Activated CD4-positive, alpha-beta T cell treated with anti-CD3 and anti-CD28 coated beads, Interleukin-2, amount 50 U/mL, for 24 hours (primary cell): ENCODE measurements around the gene EMSY.
A peak's percentile ranks its signal among the peaks of the same experiment; 100 is the strongest.
"Not testable (repeated sequence)": the region's sequence is repeated elsewhere in the genome, so short reads cannot be mapped to it uniquely, and the experiment has no call there.

Experiments
- DNase-seq, 2 donors: peaks; one replicate each; pipeline ENCODE4 v3.0.0-alpha.2; 2020; ENCODE audit warnings: low read depth in 1 of 2, low spot score in 1 of 2

Gene EMSY

GRCh38 chr11:76566811-76567210 is 122.0 kb downstream of the EMSY start:
- DNase-seq: no peak

- no peak for DNase-seq
Observed at GRCh38 chr11:76567261-76567660, 122.4 kb downstream of the EMSY start.

- no peak for DNase-seq
Observed at GRCh38 chr11:76568139-76568538, 123.3 kb downstream of the EMSY start.

- DNase-seq: no peak
Observed at GRCh38 chr11:76568621-76569020, 123.8 kb downstream of the EMSY start.

- DNase-seq: not testable (repeated sequence)
Observed at GRCh38 chr11:76572181-76572875, 127.5 kb downstream of the EMSY start.

- no peak for DNase-seq
Observed at GRCh38 chr11:76574406-76574805, 129.6 kb downstream of the EMSY start.

- DNase-seq: no peak
Observed at GRCh38 chr11:76574879-76575278, 130.1 kb downstream of the EMSY start.

GRCh38 chr11:76577226-76577920 is 132.6 kb downstream of the EMSY start:
- no peak for DNase-seq

GRCh38 chr11:76577921-76578653 is 133.3 kb downstream of the EMSY start:
- no peak for DNase-seq

GRCh38 chr11:76578654-76579055 is 133.8 kb downstream of the EMSY start:
- no peak for DNase-seq

- DNase-seq: no peak
Observed at GRCh38 chr11:76579056-76579751, 134.4 kb downstream of the EMSY start.

- DNase-seq: no peak
Observed at GRCh38 chr11:76579752-76580151, 134.9 kb downstream of the EMSY start.

GRCh38 chr11:76582471-76582870 is 137.7 kb downstream of the EMSY start:
- DNase-seq: not testable (repeated sequence)

- peak in 1 of 2 donors; percentile 10 for DNase-seq
Observed at GRCh38 chr11:76587820-76588454, 143.1 kb downstream of the EMSY start.

GRCh38 chr11:76588455-76589325 is 143.9 kb downstream of the EMSY start:
- DNase-seq: peak in 1 of 2 donors; percentile 34

GRCh38 chr11:76589477-76589876 is 144.7 kb downstream of the EMSY start:
- DNase-seq: no peak

- DNase-seq: no peak
Observed at GRCh38 chr11:76589964-76590950, 145.4 kb downstream of the EMSY start.

- no peak for DNase-seq
Observed at GRCh38 chr11:76591416-76591815, 146.6 kb downstream of the EMSY start.
